ENCODE data around the gene PGM5.
"Not testable (repeated sequence)": the region's sequence is repeated elsewhere in the genome, so short reads cannot be mapped to it uniquely, and the experiment has no call there.

DNA sequence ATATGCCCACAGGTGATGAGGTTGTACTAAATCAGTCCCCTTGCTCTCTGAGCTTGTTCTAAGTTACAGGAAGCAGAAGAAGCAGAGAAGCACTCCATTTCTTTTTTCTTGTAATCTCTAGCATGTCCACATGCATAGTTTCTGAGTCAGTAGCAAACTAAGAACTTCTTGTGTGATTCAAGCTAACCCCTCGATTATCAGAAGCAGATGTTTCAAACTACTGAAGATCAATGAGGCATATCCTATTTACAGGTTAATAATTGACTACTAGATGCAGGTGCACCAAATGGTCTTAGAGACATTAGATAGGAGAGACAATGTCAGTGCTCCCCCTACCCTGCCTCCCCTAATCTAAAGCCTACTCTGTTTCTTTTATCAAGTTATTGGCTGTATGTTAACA lies 21.3 kb downstream of the PGM5 start:
- TF ChIP-seq, protein P1, sequence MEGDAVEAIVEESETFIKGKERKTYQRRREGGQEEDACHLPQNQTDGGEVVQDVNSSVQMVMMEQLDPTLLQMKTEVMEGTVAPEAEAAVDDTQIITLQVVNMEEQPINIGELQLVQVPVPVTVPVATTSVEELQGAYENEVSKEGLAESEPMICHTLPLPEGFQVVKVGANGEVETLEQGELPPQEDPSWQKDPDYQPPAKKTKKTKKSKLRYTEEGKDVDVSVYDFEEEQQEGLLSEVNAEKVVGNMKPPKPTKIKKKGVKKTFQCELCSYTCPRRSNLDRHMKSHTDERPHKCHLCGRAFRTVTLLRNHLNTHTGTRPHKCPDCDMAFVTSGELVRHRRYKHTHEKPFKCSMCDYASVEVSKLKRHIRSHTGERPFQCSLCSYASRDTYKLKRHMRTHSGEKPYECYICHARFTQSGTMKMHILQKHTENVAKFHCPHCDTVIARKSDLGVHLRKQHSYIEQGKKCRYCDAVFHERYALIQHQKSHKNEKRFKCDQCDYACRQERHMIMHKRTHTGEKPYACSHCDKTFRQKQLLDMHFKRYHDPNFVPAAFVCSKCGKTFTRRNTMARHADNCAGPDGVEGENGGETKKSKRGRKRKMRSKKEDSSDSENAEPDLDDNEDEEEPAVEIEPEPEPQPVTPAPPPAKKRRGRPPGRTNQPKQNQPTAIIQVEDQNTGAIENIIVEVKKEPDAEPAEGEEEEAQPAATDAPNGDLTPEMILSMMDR (conservative IDR thresholded peaks at IDR 0.05; ENCODE audit: low read length), result not testable (repeated sequence)
- TF ChIP-seq EZH2phosphoT487 (IDR thresholded peaks at IDR 0.05; ENCODE audit: borderline replicate concordance), result not testable (repeated sequence)
